Embryonic facial prominence (tissue), 1 donor: ENCODE data around the gene GABBR1.

Source experiments
- DNase-seq: peaks from one replicate; pipeline ENCODE4 v3.0.0-alpha.2; 2016; ENCODE audit errors: extremely low spot score

The GABBR1 gene

DNA sequence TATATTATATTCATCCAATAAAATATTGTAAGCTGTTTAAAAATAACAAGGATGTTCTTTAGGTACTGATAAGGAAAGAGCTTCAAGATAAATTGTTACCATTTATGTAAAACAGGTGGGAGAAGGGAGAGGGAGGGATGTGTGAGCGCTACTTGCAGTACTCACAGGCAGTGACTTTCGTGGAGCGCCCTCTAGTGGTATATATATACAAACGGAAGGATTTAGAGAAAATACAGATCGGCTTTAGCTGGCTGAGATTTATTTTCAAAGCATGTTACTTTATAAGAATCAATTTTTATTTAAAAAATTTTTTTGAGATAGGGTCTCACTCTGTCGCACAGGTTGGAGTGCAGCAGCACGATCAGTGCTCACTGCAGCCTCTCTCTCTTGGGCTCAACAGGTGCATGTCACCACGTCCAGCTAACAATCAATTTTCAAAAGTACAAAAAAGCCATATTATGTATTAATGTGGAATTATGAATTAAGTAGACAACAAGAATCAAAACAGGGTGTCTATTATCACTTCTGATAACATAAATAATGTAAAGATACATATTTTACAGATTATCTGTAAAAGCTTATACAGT is 20.6 kb upstream of the GABBR1 start:
- no peak for DNase-seq

GRCh38 chr6:29652198-29652584 is 19.2 kb upstream of the GABBR1 start:
- DNase-seq = no peak

DNA sequence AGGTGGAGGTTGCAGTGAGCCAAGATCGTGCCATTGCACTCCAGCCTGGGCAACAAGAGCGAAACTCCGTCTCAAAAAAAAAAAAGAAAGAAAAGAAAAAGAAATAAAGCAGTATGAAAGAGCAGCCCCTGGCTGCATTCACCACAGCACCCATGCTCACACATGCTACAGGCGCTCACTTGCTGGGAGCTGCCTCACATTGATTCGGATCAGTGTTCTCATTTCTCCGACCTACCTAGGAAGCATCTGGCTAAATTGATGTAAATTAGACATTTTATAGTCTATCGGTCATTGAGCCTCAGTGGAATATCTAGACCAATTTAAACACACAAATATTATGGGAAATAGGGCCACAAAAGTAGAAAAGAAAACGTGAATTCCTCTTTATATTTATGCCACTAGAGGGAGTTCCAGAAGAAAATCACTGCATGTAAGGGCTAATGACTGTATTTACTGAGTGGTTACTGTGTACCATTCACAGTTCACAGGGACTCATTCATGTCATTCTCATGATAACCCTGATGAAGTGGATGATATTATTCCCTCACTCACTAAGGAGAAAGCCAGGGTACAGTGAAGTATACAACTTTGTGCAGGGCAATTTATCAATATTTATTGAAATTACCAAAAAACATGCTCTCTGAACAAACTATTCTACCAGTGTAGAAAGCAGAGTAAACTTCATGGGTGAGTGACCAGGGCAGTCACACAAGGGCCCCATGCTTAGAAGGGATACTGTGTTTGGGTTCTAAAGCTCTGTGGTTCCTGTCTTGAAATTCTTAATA is 18.6 kb upstream of the GABBR1 start:
- no peak for DNase-seq

- DNase-seq = peak; percentile 91
Measured at GRCh38 chr6:29649701-29650673, 17.0 kb upstream of the GABBR1 start.

GRCh38 chr6:29647927-29648642 is 15.1 kb upstream of the GABBR1 start:
- no peak for DNase-seq

DNA sequence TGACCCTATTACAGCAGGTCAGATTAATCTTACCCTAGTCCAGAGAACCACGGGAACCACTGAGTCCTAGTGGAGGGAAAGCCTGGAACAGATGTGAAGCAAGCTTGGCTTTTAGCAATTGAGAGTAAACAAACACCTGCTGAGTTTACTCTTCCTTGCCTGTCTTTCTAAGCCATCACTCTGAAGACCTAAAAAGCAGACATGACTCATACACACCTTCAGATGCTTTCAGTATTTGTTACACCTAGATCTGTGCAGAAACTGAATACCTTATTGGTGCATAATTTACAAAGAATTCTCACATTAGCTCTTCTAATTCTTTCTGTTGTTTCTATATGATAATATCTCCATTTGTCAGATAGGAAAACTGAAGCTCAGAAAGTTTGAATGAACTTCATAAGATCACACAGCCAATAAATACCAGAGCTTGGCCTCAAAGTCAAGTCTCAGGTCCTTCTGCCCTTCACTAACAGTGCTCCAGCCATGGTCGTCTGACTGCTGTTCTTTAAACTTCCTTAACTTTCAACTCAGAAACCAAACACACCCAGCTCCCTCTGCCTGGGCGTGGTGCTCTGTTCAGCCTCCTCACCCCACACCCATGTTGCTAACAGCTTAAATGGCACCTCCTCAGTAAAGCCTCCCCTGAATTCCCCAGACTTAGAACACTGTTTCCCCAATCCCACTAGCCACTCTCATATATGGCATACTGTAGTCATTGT is 8.6 kb upstream of the GABBR1 start:
- no peak for DNase-seq

GRCh38 chr6:29637247-29637646 is 4.3 kb upstream of the GABBR1 start:
- DNase-seq = no peak

- no peak for DNase-seq
Measured at GRCh38 chr6:29633534-29633905, 537 bp upstream of the GABBR1 start.

GRCh38 chr6:29631860-29632731 is 887 bp downstream of the GABBR1 start:
- DNase-seq = no peak

DNA sequence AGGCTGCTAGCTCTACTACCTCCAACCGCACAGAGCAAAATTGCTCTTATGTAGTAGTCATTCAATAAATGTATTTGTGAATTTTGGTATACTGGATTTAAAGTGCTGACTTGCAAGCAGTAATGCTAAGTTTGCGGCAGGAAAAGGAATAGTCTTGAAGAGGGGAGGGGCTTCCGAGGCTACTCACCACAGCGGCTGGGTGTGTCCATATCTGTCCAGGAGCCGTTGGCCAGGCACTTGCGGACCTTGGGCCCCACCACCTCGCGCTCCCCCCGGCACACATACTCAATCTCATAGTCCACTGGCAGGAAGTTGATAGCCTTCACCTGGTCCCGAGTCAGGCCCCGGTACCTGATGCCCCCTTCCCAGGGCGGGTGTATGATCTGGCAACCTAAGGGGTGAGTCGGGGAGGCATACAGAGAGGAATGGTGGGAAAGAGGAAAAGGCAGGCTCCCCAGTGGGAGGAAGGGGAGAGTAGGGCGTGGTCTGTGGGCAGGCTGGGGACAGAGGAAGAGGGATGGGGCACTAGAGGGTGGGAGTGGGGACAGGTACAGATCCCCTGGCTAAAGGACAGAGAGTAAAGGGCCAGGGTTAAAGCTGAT is 1.7 kb downstream of the GABBR1 start:
- DNase-seq = no peak

DNA sequence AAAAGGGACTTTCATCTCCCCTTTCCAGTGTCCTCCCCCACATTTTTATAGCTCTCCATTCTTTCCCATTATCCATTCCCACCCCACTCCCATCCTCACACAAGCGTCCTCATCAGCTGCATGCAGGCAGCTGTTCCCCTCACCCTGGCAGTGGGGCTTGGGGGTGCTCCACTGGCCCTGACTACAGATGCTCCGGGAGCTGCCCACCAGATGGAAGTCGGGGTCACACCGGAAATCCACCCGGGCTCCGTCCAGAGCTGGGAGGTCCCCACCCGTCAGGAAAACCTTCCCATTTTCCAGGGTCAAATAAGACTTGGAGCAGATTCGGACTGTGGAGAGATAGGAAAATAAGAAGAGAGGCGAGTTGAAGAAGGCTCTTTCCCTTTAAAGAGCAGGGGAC is 2.7 kb downstream of the GABBR1 start:
- DNase-seq = no peak

DNA sequence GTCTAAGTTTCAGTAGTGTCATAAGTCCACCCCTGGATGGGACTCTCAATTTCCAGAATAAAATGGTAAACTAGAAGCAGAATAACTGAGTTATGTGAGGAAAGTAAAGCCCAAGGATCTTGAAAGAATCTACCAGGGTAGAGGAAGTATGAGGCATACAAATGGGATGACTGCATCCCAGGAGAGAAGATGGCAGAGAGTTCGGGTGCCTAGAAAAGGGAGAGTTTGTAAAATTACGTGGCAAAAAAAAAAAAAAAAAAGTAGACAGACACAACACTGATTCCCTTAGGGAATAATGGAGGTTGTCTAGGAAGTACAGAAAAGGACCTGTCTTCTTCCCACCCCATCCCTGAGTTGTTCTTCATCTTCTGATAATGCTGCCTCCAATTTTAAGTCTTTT is 3.4 kb downstream of the GABBR1 start:
- DNase-seq = no peak

GRCh38 chr6:29628419-29629281 is 4.3 kb downstream of the GABBR1 start:
- peak; percentile 69 for DNase-seq

GRCh38 chr6:29627755-29628418 is 5.1 kb downstream of the GABBR1 start:
- peak; percentile 76 for DNase-seq

DNA sequence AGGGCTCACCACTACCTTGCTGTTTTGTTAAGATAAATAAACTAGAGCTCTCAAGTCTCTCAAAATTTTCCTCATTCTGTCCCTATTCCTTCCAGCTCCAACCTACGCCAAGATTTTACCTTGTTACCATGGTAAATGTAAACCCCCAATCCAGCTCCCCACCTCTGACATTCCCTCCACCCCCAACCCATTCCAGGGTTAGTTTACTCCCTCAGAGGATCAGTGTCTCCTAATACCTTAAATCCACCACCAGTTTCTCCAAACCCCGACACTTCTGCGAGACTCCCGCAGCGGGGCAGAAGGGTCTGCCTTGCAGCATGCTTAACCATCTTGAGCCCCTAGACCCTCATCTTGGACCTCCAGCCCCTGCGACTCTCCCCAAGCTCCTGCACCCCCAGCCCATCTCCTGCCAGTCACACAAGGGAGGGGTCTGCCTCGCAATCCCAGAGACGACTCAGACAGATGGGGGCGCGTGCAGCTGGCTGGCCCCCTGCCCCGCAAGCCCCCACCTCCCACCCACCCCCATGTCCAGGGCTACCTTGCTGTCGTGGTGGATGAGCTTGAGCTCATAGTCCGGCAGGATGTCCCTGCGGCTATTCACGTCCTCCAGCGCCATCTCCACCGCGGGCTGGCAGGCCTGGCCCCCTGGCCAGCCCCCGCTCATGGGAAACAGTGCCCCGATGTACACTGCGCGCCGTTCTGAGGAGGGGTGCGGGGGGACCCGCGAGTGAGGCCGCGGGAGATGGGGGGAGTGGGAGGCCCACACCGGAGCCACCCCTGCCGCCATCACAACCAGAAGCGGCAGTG is 5.8 kb downstream of the GABBR1 start:
- DNase-seq = no peak

DNA sequence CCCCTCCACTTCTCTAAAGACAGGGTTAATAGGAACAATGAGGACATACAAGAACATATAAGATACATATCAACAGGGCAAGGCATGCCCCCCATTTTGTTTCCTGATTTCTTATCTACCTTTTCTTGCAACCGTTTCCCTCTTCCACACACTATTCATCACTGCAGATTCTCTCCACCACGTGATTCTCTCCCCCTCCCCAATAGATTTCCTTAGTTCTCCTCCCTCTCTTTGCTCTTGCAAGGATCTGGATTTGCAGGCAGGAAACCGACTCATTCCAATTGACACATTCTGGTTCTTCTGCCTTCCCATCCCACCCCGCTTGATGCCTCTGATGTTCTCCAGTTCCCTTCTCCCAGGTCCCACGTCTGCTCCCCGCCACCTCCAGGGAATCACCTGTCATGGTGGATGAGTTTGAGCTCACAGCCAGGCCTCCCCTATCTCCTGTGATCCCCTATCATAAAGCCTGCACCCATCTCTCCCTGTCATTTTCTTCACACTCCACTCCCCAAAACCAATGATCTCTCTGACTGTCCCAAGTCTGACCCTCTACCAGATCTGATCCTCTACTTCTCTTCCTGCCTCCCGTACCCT is 7.5 kb downstream of the GABBR1 start:
- DNase-seq = no peak

GRCh38 chr6:29624520-29624961 is 8.4 kb downstream of the GABBR1 start:
- no peak for DNase-seq
